GM18867 (cell line): ENCODE measurements around the gene TCEA2.

Experiments
- ATAC-seq: cut with Tn5 transposase; IDR thresholded peaks from one replicate; pipeline ENCODE4 v1.9.1; 2021; ENCODE audit warnings: mild to moderate bottlenecking, moderate library complexity; ENCODE audit not compliant: unreplicated experiment

Gene TCEA2

GRCh38 chr20:64062596-64063388, at the start of gene TCEA2:
TCEA2 (plus strand) TSS chr20:64063198; CDS start chr20:64063313, 115 bp downstream.
- peak; percentile 77 for ATAC-seq

DNA sequence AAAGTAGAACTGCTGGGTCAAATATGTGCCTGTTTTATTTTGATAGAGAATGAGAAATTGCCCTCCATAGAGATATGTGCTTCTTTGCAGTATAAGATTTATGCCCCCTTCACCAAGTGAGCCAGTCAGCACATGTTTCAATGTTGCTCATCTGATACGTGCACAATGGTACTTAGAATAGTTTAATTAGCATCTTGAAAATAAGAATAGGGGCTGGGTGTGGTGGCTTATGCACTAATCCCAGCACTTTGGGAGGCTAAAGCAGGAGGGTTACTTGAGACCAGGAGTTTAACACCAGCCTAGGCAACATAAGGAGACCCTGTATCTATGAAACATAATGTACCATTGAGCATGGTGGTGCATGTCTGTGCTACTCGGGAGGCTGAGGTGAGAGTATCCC, 47.4 kb upstream of the TCEA2 start:
- ATAC-seq, result no peak

DNA sequence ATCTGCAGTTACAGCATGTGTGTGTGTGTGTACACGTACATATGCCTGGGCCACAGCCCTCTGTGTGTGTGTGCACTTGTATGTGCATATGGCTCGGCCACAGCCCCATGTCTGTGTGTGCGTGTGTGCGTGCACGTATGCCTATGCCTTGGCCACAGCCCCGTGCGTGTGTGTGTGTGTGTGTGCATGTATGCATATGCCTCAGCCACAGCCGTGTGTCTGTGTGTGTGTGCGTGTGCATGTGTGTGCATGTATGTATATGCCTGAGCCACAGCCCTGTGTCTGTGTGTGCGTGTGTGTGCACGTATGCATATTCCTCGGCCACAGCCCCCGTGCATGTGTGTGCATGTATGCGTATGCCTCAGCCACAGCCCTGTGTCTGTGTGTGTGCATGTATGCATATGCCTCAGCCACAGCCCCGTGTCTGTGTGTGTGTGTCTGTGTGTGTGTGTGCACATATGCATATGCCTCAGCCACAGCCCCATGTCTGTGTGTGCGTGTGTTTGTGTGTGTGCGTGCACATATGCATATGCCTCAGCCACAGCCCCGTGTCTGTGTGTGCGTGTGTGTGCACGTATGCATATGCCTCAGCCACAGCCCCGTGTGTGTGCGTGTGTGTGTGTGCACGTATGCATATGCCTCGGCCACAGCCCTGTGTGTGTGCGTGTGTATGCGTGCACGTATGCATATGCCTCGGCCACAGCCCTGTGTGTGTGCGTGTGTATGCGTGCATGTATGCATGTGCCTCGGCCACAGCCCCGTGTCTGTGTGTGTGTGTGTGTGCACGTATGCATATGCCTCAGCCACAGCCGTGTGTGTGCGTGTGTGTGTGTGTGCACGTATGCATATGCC, 41.6 kb upstream of the TCEA2 start:
- ATAC-seq, result no peak

DNA sequence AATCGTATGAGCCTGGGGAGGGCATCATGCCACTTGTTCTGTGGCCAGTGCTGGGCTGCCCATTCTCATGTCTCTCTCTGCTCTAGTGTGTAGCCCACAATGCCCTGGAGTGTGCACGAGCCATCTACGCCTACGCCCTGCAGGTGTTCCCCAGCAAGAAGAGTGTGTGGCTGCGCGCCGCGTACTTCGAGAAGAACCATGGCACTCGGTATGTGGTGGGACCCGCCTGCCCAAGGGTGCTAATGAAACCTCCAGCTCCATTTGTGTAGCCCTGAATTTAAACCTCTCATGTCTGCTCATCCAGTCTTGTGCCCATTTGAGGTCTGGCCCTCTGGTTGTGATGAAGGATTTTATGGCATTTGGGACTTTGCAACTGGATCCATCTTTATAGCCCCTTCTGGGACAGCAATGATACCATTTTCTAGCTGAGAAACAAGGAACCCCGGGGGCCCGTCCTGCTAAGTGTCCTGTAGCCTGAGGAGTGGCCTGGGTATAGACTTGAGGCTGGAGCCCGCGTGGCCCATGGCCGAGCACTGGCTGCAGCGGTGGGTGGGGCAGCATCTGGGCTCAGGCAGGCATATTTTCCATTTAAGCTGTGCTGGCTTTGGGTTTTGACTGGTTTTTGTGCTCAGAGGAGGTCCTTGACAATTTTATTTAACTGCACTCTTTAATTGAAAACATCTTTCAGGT, 40.2 kb upstream of the TCEA2 start:
- no peak for ATAC-seq

- no peak for ATAC-seq
These were observed 39.4 kb upstream of the TCEA2 start for GRCh38 chr20:64023361-64024140.

GRCh38 chr20:64024141-64024990, 38.6 kb upstream of the TCEA2 start:
- no peak for ATAC-seq

GRCh38 chr20:64025101-64025825, 37.7 kb upstream of the TCEA2 start:
- ATAC-seq, result no peak

DNA sequence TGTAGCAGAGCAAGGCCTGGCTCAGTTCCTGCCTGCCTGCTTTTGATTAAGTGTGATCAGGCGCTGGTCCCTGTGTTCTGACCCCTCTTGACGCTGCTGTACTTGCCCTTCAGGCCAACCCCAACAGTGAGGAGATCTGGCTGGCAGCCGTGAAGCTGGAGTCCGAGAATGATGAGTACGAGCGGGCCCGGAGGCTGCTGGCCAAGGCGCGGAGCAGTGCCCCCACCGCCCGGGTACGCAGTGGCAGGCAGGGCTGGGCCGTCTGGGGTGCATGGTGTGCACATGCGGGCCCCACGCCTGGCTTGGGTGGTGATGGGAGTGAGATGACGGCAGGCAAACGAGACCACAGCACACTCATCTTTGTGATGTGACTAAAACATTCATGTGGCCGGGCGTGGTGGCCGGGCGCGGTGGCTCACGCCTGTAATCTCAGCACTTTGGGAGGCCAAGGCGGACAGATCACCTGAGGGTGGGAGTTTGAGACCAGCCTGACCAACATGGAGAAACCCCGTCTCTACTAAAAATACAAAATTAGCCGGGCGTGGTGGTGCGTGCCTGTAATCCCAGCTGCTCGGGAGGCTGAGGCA, 37.1 kb upstream of the TCEA2 start:
- ATAC-seq, result no peak

DNA sequence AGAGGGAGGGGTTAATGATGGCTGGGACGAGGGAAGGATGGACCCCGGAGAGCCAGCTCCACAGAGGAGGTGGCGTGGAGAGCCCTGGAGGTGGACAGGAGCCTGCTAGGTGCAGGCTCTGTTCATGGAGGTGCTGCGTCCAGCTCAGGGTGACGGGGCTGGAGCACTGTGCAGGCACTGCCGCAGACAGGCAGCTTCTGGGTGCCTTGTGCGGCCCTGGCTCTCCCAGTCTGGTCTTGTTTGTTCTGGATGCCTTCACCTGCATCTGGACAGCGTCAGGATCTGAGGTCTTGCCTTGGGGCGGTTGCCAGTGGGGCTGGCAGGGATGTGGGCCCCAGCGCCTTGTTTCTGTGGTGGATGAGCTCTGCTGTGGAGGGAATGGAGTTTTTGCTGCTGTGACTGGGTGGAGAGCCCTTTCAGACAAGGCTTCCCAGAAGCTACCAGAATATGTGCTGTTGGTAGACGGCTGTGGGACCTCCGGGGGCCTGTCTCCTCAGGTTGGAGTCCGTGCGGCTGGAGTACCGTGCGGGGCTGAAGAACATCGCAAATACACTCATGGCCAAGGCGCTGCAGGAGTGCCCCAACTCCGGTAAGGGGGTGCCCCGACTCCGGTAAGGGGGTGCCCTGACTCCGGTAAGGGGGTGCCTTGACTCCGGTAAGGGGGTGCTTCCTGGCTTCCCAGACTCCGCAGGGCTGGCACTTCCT, 34.9 kb upstream of the TCEA2 start:
- no peak for ATAC-seq

GRCh38 chr20:64029293-64030117, 33.5 kb upstream of the TCEA2 start:
- no peak for ATAC-seq

GRCh38 chr20:64030371-64031134, 32.4 kb upstream of the TCEA2 start:
- ATAC-seq, result no peak

DNA sequence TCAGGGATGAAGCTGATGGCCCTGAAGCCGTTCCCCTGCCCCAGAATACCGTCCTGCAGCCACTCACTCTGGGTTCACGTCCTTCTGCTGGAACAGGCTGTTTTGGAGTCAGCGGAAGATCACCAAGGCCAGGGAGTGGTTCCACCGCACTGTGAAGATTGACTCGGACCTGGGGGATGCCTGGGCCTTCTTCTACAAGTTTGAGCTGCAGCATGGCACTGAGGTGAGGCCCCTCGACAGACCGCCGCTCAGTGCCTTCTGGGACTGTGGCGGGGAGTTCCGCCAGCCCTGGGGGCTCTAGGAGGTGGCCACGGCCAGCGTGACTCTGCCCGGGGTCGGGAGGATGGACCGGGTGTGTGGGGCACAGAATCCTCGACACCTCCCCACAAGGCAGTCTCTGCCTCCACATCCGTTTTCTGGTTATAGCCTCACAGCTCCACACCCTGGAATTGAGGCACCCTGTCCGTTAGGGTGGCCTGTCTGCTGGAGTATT, 31.1 kb upstream of the TCEA2 start:
- ATAC-seq, result no peak

DNA sequence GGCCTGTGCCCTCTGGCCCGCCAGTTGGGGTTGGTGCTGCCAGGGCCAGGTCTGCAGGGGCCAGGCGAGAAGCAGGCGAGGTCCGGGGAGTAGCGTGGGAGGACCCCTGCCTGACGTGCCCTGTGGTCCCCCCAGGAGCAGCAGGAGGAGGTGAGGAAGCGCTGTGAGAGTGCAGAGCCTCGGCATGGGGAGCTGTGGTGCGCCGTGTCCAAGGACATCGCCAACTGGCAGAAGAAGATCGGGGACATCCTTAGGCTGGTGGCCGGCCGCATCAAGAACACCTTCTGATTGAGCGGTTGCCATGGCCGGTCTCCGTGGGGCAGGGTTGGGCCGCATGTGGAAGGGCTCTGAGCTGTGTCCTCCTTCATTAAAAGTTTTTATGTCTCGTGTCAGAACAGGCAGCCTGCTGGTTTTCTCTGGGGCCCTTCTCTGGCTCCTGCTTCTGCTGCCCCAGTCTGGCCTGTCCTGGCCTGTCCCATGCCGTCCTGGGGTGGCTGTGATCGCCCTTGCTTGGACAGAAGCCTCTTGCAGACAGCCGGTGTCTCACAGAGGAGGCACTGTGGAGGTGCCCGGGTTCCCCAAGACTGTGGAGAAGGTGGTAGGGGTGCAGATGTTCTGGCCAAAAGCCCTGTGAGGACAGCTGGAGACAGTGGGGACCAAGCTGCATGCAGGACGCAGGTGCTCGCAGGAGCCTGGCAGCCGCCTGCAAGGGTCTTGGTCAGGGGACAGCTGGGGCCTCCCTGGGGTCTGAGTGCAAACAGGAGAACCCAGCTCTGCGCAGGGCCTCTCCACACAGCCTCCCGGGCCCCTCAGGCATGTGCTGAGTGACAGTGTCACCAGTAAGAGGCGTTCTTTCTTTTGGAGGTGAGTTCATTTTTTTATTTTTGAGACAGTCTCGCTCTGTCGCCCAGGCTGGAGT, 30.0 kb upstream of the TCEA2 start:
- ATAC-seq, result no peak

DNA sequence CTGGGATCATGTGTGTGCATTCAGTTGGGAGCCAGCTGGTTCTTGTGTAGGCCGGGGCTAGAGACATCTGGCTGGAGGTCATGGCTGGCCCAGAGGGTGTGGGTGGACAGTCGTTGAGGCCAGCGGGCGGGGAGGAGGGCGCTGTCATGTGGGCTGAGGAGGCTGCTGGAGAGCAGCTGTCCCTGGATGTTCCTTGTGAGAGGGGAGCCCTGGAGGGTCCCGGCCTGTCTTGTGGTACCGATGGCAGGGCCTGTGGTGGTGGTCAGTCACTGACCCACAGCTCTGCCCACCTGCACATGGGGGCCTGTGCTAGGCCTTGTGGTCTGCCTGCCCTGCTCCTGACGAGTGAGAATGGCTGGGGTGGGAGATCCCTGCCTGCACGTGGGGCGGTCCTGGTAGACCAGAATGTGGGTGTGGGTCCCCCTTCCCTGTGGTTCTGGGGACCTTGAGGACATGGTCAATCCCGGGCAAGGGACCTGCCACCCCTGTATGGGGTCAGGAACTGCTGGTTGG, 29.0 kb upstream of the TCEA2 start:
- ATAC-seq, result no peak
